SIG-M5 treated with dmso at 0.1 percent for 504 hours (cell line): ENCODE measurements around the gene USP26.
A peak's percentile ranks its signal among the peaks of the same experiment; 100 is the strongest.
"Not testable (repeated sequence)": the region's sequence is repeated elsewhere in the genome, so short reads cannot be mapped to it uniquely, and the experiment has no call there.

Source experiments
- DNase-seq: peaks from one replicate; lab custom pipeline; 2025; ENCODE audit not compliant: unreplicated experiment; lab: John Stamatoyannopoulos, UW

Gene USP26

GRCh38 chrX:133033010-133033409 lies 63.9 kb downstream of the USP26 start:
- no peak for DNase-seq

DNA sequence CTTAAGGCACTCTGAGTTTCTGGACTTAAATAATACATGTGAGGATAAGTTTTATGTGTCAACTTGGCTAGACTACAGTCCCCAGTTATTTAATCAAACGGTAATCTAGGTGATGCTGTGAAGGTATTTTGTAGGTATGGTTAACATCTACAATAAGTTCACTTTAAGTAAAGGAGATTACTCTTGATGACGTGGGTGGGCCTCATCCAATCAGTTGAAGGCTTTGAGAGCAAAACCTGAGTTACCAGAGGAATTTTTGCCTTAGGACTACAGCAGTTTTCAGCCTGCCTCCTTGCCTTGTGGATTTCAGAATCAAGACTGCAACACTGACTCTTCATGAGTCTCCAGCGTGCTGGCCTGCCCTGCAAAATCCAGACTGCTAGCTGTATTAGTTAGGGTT lies 78.7 kb downstream of the USP26 start:
- DNase-seq, result no peak

DNA sequence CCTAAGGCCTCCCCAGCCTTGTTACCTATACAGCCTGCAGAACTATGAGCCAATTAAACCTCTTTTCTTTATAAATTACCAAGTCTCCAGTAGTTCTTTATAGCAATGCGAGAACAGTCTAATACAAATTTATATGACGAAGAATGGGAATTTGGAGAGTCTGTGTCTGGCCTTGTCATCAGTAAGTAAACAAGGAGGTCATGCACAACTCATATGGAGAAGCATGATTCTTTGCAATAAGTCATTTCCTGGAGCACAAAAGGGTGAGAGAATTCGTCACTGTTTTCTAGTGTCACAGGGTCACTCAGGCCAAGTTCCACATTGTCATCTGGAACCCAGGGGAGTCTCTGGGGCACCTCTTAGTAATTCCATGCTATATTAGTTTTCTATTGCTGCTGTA lies 89.5 kb downstream of the USP26 start:
- no peak for DNase-seq

DNA sequence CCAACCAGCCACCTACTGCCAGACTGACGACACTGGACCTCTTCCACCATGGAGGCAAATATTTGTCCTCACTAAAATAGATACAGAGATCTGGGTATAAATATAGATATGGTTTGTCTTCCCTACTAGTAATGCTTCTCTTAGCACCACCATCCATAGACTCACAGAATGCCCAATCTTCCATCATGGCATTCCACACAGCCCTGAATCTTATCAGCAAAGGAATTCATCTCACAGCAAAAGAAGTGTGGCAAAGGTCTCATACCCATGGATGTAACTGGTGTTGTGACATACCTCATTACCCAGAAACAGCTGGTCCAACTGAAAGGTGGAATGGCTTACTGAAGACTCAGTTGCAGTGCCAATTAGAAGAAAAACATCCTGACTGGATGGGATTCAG lies 91.3 kb downstream of the USP26 start:
- DNase-seq, result no peak

DNA sequence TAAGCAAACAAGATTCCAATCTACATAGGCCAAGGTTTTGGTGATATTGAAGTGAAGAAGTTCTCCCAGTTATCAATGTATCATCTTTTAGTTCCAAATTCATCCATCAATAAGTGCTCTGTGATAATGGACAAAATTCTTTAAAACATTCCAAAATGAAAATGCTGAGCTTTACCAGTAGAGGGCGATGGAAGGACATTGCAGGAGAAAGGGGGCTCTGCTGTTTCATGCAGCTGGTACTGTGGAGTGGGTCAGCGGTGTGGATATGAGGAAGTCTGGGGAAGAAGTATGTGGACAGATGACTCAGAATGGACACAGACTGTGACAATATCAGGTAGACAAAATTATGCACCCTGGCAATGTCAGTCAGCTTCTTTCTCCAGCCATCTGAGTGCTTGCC lies 91.9 kb downstream of the USP26 start:
- DNase-seq, result peak; percentile 1

GRCh38 chrX:132999209-132999608 lies 97.7 kb downstream of the USP26 start:
- no peak for DNase-seq

DNA sequence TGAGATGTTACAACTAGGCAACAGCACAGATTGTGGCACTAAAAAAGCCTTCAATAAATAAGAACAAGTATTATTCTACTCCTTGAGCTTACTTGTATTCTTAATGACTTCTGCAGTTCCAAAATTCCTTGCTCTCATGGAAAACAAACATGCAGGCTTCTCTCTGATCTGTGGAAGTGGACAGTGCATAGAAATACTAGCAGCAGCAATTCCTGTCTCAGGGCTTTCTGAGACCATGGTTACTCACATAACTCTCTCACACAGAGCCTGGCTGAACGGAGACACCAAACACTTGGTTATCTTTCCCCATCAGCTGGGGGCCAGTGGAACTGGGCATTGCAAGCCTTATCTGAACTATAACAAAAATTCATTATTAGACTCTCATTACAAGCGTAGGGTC lies 106.1 kb downstream of the USP26 start:
- DNase-seq, result no peak

DNA sequence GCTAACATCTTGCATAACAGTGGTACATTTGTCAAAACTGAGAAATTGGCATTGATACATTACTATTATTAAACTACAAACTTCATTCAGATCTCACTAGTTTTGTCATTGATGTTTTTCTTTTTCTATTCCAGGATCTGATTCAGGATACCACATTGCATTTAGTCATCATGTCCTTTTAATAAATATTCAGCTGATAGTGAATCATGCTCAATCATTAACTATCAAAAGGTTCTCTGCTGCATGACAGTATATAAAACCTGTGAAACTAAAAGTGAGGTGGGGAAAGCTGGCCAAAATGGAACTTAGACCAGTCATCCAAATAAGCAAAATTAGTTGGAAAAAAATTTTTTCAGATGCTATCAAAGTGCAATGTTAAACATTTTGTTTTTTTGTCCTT lies 110.4 kb downstream of the USP26 start:
- DNase-seq, result no peak

GRCh38 chrX:132984058-132984650 lies 112.8 kb downstream of the USP26 start:
- DNase-seq, result no peak

- DNase-seq, result no peak
Measured at GRCh38 chrX:132983496-132983895, 113.4 kb downstream of the USP26 start.

DNA sequence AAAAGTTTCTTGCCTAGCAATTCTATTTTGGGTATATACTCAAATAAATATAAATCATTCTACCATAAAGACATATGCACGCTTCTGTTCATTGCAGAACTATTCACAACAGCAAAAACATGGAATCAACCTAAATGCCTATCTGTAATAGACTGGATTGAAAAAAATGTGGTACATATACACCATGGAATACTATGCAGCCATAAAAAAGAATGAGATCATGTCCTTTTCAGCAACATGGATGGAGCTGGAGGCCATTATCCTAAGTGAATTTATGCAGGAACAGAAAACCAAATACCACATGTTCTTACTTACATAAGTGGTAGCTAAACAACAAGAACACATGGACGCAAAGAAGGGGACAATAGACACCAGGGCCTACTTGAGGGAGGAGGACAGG lies 116.9 kb downstream of the USP26 start:
- not testable (repeated sequence) for DNase-seq
